Germinal center (tissue), 1 donor: ENCODE measurements around the gene ACACB.

ENCODE experiments used
- DNase-seq: peaks from one replicate; pipeline ENCODE4 v3.0.0; 2012; ENCODE audit warnings: mixed read lengths, low spot score

Gene ACACB

DNA sequence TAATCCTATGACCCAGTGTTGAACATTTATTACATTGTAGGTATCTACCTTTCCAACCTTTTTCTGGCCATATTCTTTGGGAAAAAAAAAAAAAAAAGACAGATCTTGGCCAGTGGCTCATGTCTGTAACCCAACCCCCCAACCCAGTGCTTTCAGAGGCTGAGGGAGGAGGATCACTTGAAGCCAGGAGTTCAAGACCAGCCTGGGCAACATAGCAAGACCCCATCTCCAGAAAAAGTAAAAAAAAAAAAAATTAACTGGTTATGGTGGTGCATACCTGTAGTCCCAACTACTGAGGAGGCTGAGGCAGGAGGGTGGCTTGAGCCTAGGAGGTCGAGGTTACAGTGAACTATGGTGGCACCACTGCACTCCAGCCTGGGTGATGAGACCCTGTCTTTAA, 58.1 kb downstream of the ACACB start:
- no peak for DNase-seq

DNA sequence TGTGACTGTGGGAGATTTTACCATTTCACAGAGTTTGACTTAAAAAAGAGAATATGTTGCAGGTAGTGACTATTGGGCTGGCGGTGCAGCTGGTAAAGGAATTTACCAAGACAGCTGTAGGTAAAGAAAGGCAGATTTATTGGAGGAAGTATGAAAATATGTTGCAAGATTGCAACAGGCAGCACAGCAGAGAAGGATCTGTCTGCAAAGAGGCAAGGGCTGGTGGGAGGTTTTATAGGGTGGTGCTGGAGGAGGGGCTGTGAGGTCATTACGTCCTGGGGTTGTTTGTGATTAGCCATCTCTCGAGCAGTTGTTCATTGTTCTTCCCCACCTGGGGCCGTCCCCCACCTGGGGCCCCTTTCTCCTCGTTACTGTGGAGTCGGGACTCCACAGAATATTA, 62.1 kb downstream of the ACACB start:
- no peak for DNase-seq

DNA sequence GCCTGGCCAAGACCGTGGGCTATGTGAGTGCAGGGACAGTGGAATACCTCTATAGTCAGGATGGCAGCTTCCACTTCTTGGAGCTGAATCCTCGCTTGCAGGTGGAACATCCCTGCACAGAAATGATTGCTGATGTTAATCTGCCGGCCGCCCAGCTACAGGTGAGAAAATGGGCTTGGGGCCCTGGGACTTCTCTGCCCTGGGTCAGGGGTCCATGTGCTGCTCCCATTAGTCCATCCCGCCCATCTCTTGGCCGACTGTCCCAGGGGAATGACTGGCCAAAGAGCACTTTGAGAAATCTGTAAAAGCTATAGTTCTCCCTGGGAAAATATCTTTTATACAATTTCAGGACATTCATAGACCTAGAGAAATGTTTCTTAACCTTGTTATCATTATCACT, 63.5 kb downstream of the ACACB start:
- no peak for DNase-seq

DNA sequence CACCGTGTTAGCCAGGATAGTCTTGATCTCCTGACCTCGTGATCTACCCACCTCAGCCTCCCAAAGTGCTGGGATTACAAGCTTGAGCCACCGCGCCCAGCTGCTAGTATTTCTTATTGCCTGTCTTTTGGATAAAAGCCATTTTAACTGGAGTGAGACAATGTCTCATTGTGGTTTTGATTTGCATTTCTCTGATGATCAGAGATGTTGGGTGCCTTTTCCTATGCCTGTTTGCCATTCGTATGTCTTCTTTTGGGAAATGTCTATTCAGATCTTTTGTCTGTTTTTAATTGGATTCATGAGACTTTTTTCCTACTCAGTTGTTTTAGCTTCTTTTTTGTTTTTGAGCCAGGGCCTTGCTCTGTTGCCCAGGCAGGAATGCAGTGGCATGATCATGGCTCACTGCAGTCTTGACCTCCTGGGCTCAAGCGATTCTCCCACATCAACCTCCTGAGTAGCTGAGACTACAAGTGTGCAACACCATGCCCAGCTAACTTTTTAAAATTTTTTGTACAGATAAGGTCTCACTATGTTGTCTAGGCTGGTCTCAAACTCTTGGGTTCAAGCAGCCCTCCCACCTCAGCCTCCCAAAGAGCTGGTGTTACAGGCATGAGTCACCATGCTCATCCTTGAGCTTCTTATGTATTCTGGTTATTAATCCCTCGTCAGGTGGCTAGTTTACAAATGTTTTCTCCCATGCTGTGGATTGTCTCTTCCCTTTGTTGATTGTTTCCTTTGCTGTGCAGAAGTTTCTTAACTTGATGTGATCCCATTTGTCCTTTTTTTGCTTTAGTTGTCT, 65.9 kb downstream of the ACACB start:
- DNase-seq, result no peak

- DNase-seq, result no peak
These were observed 69.1 kb downstream of the ACACB start for GRCh38 chr12:109185441-109185840.

DNA sequence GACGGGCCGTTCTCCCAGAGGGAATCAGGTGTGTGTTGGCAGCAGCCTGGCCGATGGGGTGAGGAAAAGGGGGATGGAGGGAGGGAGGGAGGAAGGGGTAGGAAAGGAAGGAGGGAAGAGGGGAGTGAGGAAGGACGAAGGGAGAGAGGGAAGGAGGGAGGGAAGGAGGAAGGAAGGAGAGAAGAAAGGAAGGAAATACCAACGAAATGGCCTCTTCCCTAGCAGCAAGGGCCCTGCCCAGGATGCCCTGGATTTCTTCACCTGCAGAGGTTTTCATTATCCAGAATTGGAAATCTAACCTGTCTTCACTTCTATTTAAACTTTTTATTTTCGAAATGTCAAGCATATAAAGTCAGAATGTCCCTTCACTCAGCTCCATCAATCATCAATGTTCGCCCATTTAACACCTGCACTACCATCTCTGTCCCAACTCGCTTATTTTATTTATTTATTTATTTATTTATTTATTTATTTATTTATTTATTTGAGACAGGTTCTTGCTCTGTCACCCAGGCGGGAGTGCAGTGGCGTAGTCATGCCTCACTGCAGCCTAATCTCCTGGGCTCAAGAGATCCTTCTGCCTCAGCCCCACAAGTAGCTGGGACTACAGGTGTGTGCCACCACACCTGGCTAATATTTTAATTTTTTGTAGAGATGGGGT, 70.7 kb downstream of the ACACB start:
- no peak for DNase-seq

GRCh38 chr12:109188108-109188712, 71.8 kb downstream of the ACACB start:
- DNase-seq, result no peak

- DNase-seq, result no peak
These were observed 72.9 kb downstream of the ACACB start for GRCh38 chr12:109189291-109189690.

DNA sequence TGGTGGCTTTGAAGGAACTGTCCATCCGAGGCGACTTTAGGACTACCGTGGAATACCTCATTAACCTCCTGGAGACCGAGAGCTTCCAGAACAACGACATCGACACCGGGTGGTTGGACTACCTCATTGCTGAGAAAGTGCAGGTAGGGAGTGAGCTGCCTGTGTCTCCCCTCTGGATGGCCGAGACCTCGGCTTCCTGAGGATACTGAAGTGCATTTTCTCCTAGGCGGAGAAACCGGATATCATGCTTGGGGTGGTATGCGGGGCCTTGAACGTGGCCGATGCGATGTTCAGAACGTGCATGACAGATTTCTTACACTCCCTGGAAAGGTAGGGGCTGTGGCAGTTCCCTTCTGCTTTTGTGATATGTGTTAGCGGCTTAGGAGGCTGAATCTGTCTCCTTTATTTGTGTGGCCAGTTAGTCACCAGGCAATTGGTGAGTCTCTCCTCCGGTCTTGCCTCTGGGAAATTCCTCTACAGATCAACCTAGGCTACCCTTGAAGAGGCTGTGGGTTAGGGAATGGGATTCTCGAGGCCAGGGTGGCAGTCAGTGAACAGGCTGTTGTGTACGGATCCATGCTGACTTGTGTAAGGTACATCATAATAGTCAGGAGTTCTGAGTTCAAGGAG, 75.3 kb downstream of the ACACB start:
- DNase-seq, result no peak

DNA sequence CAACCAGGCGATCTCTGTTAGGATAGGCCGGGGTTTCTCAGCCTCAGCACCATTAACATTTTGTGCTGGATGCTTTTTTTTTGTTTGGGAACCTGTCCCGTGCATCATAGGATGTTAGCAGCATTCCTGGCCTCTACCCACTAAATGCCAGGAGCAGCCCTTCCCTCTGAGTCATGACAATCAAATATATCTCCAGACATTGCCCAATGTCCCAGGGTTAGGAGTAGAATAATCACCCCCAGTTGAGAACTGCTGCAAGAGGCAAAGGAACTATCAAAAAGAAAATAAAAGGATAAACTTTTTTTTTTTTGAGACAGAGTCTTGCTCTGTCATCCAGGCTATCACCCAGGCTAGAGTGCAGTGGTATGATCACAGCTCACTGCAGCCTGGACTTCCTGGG, 76.0 kb downstream of the ACACB start:
- no peak for DNase-seq

- DNase-seq, result no peak
These were observed 77.5 kb downstream of the ACACB start for GRCh38 chr12:109193896-109194295.

- DNase-seq, result no peak
These were observed 79.9 kb downstream of the ACACB start for GRCh38 chr12:109196332-109196731.

DNA sequence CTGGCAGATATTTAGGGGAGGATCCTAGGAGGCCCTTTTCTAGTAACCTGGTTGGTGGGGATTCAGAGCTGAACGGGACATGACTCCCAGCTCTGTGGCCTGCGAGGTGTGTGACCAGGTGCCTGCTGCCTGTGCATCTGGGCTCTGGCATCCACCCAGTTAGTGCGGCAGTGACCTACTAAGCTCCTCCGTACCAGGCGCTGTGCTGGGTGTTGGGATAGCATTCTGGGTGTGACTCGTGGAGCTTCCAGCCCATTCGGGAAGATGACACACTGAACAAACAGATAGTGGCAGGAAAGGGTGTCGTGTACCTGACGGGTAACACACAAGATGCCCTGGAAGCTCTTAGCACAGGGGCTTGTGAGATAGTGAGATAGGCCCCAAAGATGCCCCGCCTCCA, 80.9 kb downstream of the ACACB start:
- DNase-seq, result no peak

DNA sequence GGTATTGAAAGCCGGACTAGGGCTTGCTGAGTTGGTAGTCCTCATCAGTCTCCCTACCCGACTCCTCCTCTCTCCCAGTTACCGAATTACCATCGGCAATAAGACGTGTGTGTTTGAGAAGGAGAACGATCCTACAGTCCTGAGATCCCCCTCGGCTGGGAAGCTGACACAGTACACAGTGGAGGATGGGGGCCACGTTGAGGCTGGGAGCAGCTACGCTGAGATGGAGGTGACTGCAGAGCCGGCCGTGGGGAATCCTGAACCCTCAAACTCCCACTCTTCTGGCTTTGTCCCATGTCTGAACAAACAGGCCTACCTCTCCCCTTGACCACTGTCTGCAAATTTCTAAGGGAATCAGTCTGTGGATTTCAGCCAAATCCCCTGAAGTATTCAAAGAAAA, 82.9 kb downstream of the ACACB start:
- DNase-seq, result no peak

- no peak for DNase-seq
These were observed 84.6 kb downstream of the ACACB start for GRCh38 chr12:109200825-109201495.

DNA sequence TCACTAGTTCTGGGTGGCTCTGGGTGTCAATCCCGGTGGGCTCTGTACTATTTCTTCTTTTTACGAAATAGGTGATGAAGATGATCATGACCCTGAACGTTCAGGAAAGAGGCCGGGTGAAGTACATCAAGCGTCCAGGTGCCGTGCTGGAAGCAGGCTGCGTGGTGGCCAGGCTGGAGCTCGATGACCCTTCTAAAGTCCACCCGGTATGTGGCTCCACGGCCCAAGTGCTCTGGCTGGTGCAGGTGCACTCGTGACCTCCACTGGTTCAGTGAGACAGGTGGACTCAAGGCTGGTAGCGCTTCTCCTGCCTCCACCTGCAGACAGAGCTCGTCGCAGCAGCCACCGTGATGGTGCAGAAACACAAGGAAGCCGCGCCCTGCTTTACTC, 85.1 kb downstream of the ACACB start:
- no peak for DNase-seq

- no peak for DNase-seq
These were observed 86.4 kb downstream of the ACACB start for GRCh38 chr12:109202770-109203169.

- no peak for DNase-seq
These were observed 87.1 kb downstream of the ACACB start for GRCh38 chr12:109203480-109203879.

GRCh38 chr12:109209082-109209481, 92.7 kb downstream of the ACACB start:
- DNase-seq, result no peak

DNA sequence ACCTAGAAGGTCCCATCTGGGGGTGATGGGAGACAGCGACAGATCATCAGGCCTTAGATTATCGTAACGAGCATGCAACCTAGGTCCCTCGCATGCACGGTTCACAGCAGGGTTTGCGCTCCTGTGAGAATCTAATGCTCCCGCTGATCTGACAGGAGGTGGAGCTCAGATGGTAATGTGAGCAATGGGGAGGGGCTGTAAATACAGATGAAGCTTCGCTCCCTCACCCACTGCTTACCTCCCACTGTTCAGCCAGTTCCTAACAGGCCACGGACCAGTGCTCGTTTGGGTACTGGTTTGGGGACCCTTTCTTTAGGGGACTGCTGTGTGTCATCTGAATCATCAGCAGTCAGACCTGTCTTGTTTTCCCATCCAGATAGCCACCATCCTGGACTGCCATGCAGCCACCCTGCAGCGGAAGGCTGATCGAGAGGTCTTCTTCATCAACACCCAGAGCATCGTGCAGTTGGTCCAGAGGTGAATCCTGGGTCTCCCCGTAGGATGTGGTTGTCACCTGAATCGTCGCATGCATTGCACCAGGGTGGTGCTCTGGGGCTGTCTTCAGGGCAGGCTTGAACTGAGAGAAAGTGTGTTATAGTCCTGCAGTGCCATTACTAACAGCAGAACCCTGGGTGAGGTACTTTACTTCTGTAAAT, 96.2 kb downstream of the ACACB start:
- DNase-seq, result no peak

GRCh38 chr12:109214131-109214530, 97.7 kb downstream of the ACACB start:
- DNase-seq, result no peak

DNA sequence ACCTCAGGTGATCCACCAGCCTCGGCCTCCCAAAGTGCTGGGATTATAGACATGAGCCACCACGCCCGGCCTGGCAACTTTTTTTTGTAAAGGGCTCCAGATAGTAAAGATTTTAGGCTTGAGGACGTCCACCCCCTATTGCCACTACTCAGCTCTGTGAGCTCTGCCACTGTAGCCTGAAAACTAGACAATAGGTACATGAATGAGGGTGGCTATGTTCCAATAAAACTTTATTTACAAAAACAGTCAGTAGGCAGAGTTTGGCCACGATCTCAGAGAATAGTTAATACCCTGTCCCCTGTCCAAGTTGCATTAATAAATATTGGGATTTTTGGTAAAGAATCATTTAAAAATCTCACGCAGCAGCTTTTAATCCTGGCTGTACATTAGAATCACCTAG, 102.6 kb downstream of the ACACB start:
- no peak for DNase-seq
